Calu3 (cell line): ENCODE results near the gene SCN5A. TPM values are rescaled to one million over a fixed set of nuclear protein-coding genes. Genes with fewer than 3 reads are reported as not detected.

Experiments used
- BruUV-seq: library from RNA; stranded (reverse); fragments of 400-500 nt; replicated peaks from 2 replicates; lab custom pipeline; 2021; lab: Mats Ljungman, UMichigan
- CTCF ChIA-PET: fragments of 300-600 bp; sonication (Branson Sonifier 250); formaldehyde crosslinking; loops from one replicate; lab custom pipeline; 2022; ENCODE audit warnings: antibody characterized with exemption; lab: Charles Lee
- DNase-seq: peaks from one replicate; pipeline ENCODE4 v3.0.0; 2022
- H3K27ac Mint-ChIP-seq: one replicate; pipeline ENCODE4 v1.8.0; 2022; ENCODE audit warnings: mixed read lengths; ENCODE audit not compliant: unreplicated experiment
- H3K27me3 Mint-ChIP-seq: one replicate; pipeline ENCODE4 v1.8.0; 2022; ENCODE audit warnings: mixed read lengths; ENCODE audit not compliant: unreplicated experiment
- H3K36me3 Mint-ChIP-seq: one replicate; pipeline ENCODE4 v1.8.0; 2022; ENCODE audit warnings: mild to moderate bottlenecking, moderate library complexity, mixed read lengths; ENCODE audit not compliant: insufficient read depth, unreplicated experiment
- H3K4me1 Mint-ChIP-seq: one replicate; pipeline ENCODE4 v1.8.0; 2022; ENCODE audit warnings: mild to moderate bottlenecking, low read depth, mixed read lengths; ENCODE audit not compliant: unreplicated experiment
- H3K4me3 Mint-ChIP-seq: one replicate; pipeline ENCODE4 v1.8.0; 2022; ENCODE audit warnings: mild to moderate bottlenecking, low read depth, moderate library complexity, mixed read lengths; ENCODE audit not compliant: unreplicated experiment
- H3K9me3 Mint-ChIP-seq: one replicate; pipeline ENCODE4 v1.8.0; 2022; ENCODE audit warnings: low read depth, mixed read lengths; ENCODE audit not compliant: unreplicated experiment
- CTCF ChIP-seq: fragments of 200-600 bp; IDR thresholded peaks from one replicate; pipeline ENCODE4 v1.8.0; 2022; ENCODE audit warnings: antibody characterized with exemption; ENCODE audit not compliant: unreplicated experiment
- intact Hi-C: fragments of 100-400 bp; cut with micrococcal nuclease; formaldehyde crosslinking; loops from one replicate; pipeline ENCODE4 v1.10.0; 2022; ENCODE audit not compliant: unreplicated experiment
- total RNA-seq: library from RNA; stranded (reverse); gene quantifications from 2 replicates; pipeline ENCODE4 v1.2.3, GENCODE V29; 2022

The SCN5A gene
- total RNA-seq, 1 experiment from 2014 or later = 0.61 TPM

GRCh38 chr3:38616658-38617057 lies 32.8 kb downstream of the SCN5A start:
- Mint-ChIP-seq H3K4me1 (no peaks in the 10 kb centered on the region), H3K27me3 (peaks cover 59% of the 10 kb centered on the region), H3K36me3 (no peaks in the 10 kb centered on the region), H3K27ac (no peak overlapping the region), H3K9me3 (no peaks in the 10 kb centered on the region), H3K4me3 (no peak overlapping the region)
- no peak for DNase-seq
- intact Hi-C loops = no loop called here
- no peak for TF ChIP-seq CTCF
- CTCF ChIA-PET = interaction anchor here (0.6 kb wide), 1 partner anchor 232 kb away, joined by 4 read pairs; no protein-coding TSS in a partner anchor
- no TSS peak for BruUV-seq

DNA sequence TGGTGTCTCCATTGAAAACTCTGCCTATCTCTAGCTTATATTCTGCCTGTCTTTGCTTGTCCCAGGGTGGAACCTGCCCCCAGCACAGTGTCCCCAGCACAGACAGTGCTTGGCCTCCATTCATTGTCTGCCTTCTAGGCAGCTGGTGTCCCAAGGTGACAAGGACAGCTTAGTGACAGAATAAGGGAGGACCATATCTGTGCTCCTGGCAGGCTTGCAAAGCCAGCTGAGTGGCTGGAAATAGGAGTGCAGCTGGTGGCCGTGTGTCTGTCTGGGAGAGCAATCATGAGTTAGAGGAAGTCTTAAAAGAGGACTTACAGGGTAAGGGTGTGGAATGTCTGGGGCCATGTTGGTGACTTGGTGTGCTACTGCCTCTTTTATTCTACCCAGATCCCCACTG lies 33.4 kb downstream of the SCN5A start:
- CTCF ChIA-PET = no interaction called here
- intact Hi-C loops = no loop called here
- TF ChIP-seq CTCF = no peak
- Mint-ChIP-seq H3K4me1 (no peaks in the 10 kb centered on the region), H3K36me3 (no peaks in the 10 kb centered on the region), H3K27me3 (peaks cover 59% of the 10 kb centered on the region), H3K27ac (no peak overlapping the region), H3K4me3 (no peak overlapping the region), H3K9me3 (no peaks in the 10 kb centered on the region)
- DNase-seq = no peak
- BruUV-seq = no TSS peak

DNA sequence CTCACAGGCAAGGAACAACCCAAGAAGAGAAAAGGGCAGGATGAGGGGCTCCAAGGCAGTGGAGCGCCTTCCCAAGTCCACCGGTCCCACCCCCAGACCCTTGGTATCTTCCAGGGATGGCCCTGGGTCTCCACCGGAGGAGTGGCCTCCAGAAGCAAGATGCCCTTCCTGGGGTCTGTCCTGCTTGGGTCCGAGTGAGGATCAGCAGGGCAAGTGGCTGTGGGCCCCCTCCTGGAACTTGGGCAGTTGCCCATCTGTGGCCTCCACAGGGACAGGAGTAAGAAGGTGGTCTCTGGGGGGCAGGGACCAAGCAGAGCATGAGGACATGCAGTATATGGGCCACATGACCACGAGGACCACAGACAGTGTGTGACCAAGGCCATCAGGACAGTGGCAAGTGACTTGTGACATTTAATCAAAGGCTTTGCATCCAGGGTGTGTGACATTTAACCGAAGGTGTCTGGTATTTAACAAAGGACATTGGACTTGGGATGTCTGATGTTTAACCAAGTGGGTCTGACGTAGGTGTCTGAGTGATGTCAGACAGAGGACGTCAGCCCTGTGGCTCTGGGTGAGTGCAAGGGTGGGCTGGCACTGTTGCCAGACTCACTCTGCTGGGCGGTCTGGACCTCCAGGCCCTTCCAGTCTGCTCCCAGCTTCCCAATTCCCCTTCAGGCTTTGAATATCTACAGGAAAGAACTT lies 34.7 kb downstream of the SCN5A start:
- Mint-ChIP-seq H3K9me3 (no peaks in the 10 kb centered on the region), H3K27me3 (peaks cover 69% of the 10 kb centered on the region), H3K36me3 (no peaks in the 10 kb centered on the region), H3K4me3 (no peak overlapping the region), H3K4me1 (no peaks in the 10 kb centered on the region), H3K27ac (no peak overlapping the region)
- CTCF ChIA-PET = no interaction called here
- BruUV-seq = no TSS peak
- no peak for TF ChIP-seq CTCF
- DNase-seq = no peak
- intact Hi-C loops = no loop called here

GRCh38 chr3:38614091-38614490 lies 35.4 kb downstream of the SCN5A start:
- Mint-ChIP-seq H3K4me3 (no peak overlapping the region), H3K27me3 (peaks cover 69% of the 10 kb centered on the region), H3K4me1 (no peaks in the 10 kb centered on the region), H3K9me3 (no peaks in the 10 kb centered on the region), H3K36me3 (no peaks in the 10 kb centered on the region), H3K27ac (no peak overlapping the region)
- intact Hi-C loops = no loop called here
- TF ChIP-seq CTCF = no peak
- BruUV-seq = no TSS peak
- no peak for DNase-seq
- CTCF ChIA-PET = no interaction called here
